ENCODE results near the gene CNPY1. TPM values are rescaled to one million over a fixed set of nuclear protein-coding genes. Genes with fewer than 3 reads are reported as not detected.

Gene CNPY1
- total RNA-seq, 2 donors from 2014 or later = not detected

GRCh38 chr7:155469311-155470185 is 76.8 kb downstream of the CNPY1 start:
- H3K36me3 ChIP-seq = no peaks in the 10 kb centered on the region
- peaks cover 8% of the 10 kb centered on the region for H3K4me1 ChIP-seq
- TF ChIP-seq, protein P1, sequence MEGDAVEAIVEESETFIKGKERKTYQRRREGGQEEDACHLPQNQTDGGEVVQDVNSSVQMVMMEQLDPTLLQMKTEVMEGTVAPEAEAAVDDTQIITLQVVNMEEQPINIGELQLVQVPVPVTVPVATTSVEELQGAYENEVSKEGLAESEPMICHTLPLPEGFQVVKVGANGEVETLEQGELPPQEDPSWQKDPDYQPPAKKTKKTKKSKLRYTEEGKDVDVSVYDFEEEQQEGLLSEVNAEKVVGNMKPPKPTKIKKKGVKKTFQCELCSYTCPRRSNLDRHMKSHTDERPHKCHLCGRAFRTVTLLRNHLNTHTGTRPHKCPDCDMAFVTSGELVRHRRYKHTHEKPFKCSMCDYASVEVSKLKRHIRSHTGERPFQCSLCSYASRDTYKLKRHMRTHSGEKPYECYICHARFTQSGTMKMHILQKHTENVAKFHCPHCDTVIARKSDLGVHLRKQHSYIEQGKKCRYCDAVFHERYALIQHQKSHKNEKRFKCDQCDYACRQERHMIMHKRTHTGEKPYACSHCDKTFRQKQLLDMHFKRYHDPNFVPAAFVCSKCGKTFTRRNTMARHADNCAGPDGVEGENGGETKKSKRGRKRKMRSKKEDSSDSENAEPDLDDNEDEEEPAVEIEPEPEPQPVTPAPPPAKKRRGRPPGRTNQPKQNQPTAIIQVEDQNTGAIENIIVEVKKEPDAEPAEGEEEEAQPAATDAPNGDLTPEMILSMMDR (IDR thresholded peaks at IDR 0.05) = no peak
- no peak for DNase-seq
- no peak overlapping the region for H3K9ac ChIP-seq (ENCODE audit: low read depth in 2 of 2, low read length in 2 of 2)
- intact Hi-C loops (cut with DNase I) = no loop called here
- H3K9me3 ChIP-seq = no peaks in the 10 kb centered on the region
- no peak overlapping the region for H3K27ac ChIP-seq
- no peak overlapping the region for H3K4me3 ChIP-seq
- H3K27me3 ChIP-seq = peaks cover 92% of the 10 kb centered on the region

DNA sequence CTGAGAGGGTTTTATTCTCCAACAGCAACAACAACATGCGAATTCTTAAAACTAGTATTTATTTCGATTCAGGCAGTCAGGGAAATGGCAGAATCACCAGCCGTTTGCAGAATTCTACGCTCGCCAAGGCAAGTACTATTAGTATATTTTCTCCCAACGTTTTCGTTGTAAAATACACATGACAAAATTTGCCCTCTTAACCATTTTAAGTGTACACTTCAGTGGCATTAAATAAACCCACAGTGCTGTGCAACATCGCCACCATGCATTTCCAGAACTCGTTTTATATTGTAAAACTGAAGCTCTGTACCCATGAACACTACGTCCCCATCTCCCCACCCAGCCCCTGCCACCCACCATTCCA is 77.6 kb downstream of the CNPY1 start:
- TF ChIP-seq, protein P1 (IDR thresholded peaks at IDR 0.05) = no peak
- no peak overlapping the region for H3K27ac ChIP-seq
- H3K36me3 ChIP-seq = no peaks in the 10 kb centered on the region
- intact Hi-C loops (cut with DNase I) = no loop called here
- peaks cover 8% of the 10 kb centered on the region for H3K4me1 ChIP-seq
- H3K4me3 ChIP-seq = no peak overlapping the region
- peaks cover 92% of the 10 kb centered on the region for H3K27me3 ChIP-seq
- no peaks in the 10 kb centered on the region for H3K9me3 ChIP-seq
- no peak for DNase-seq
- H3K9ac ChIP-seq (ENCODE audit: low read depth in 2 of 2, low read length in 2 of 2) = no peak overlapping the region

- Histone ChIP-seq H3K27ac (no peak overlapping the region), H3K9me3 (no peaks in the 10 kb centered on the region), H3K4me3 (no peak overlapping the region), H3K9ac (ENCODE audit: low read depth in 2 of 2, low read length in 2 of 2) (no peak overlapping the region), H3K36me3 (no peaks in the 10 kb centered on the region), H3K4me1 (peaks cover 8% of the 10 kb centered on the region), H3K27me3 (peaks cover 92% of the 10 kb centered on the region)
- TF ChIP-seq, protein P1 (IDR thresholded peaks at IDR 0.05) = no peak
- intact Hi-C loops (cut with DNase I) = no loop called here
- no peak for DNase-seq
Measured at GRCh38 chr7:155467846-155468784, 78.2 kb downstream of the CNPY1 start.

DNA sequence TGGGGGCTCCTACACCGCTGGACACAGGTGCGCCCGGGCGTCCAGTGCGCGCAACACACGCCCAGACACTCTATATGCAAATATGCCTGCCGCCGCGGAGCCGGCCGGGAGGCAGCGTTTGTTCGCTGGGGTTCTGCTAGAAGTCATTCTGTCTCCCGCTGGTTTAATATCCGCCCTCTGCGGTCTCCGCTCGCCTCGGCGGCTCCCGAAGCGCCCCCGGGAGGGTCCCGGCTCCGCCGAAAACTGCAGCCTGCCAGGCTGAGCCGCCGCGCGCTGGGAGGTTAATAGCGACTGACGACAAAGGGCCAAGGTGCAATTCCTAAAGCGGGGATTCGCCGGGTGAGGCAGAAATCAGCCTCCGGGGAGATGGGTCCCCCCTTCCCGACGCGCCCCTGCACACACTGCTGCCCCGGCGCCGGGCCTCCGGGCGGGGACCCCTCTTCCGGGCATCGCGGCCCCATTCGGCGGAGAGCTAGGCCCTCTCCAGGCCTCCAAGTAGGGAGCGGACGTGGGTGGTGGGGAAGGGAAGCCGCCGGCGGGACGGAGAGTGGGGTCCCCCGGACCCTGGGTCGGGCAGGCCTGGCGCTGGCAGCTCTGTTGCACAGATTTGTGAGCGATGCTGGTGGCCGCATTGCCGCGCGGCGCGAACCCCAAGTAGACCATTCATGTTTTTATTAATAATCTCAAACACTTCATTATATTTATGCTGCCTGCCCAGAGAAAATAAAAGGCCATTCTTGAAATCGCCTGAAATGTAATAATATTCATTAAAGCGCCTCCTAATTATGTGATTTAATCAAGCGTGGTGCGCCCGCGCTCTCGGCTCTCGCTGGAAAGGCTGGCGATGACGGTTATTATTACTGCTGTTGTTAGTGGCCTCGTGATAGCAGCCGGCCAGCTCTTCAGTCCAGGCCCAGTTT is 79.3 kb downstream of the CNPY1 start:
- Histone ChIP-seq H3K36me3 (no peaks in the 10 kb centered on the region), H3K27ac (no peak overlapping the region), H3K4me3 (no peak overlapping the region), H3K27me3 (peaks cover 97% of the 10 kb centered on the region), H3K9me3 (no peaks in the 10 kb centered on the region), H3K9ac (ENCODE audit: low read depth in 2 of 2, low read length in 2 of 2) (no peak overlapping the region), H3K4me1 (peaks cover 8% of the 10 kb centered on the region)
- no peak for DNase-seq
- intact Hi-C loops (cut with DNase I) = no loop called here
- TF ChIP-seq, protein P1 (IDR thresholded peaks at IDR 0.05) = no peak
